ENCODE measurements around the gene RASAL1.

GRCh38 chr12:113152835-113153814 lies 17.6 kb upstream of the RASAL1 start:
- no peak for TF ChIP-seq POLR2A (IDR thresholded peaks at IDR 0.05)
- TF ChIP-seq CTCF (IDR thresholded peaks at IDR 0.05), result peak in 3 of 4 experiments; percentile 15 to 50 (median 44)
